Spleen (tissue), 11 donors: ENCODE results near the gene SUMF1. TPM values are rescaled to one million over a fixed set of nuclear protein-coding genes. Genes with fewer than 3 reads are reported as not detected.

ENCODE experiments used
- DNase-seq: peaks from one replicate; pipeline ENCODE4 v3.0.0-alpha.2; 2020
- H3K27ac ChIP-seq, 8 donors: fragments of 200-600 bp; sonication (generic) in 7 of 8; 1 replicate in 4 of 8; 2 replicates in 4 of 8; pipeline versions ENCODE4 v1.5.0 to v1.8.0; 2016 to 2021; ENCODE audit warnings: inconsistent platforms in 4 of 8, mild to moderate bottlenecking in 4 of 8, moderate library complexity in 1 of 8
- H3K27me3 ChIP-seq, 7 donors: fragments of 200-600 bp; sonication (generic) in 6 of 7; replicated peaks in 1 of 7; 1 replicate in 4 of 7; 2 replicates in 3 of 7; pipeline versions ENCODE4 v1.5.0 to v1.8.0; 2016 to 2021; ENCODE audit warnings: inconsistent platforms in 3 of 7, mild to moderate bottlenecking in 1 of 7
- H3K36me3 ChIP-seq, 6 donors: fragments of 200-600 bp; sonication (generic) in 5 of 6; 1 replicate in 4 of 6; 2 replicates in 2 of 6; pipeline versions ENCODE4 v1.5.0 to v1.8.0; 2016 to 2021; ENCODE audit warnings: inconsistent platforms in 2 of 6
- H3K4me1 ChIP-seq, 6 donors: fragments of 200-600 bp; sonication (generic) in 5 of 6; 1 replicate in 3 of 6; 2 replicates in 3 of 6; pipeline versions ENCODE4 v1.5.0 to v1.8.0; 2016 to 2021; ENCODE audit warnings: inconsistent platforms in 3 of 6
- H3K4me3 ChIP-seq, 8 donors: fragments of 200-600 bp; sonication (generic) in 7 of 8; 1 replicate in 4 of 8; 2 replicates in 4 of 8; pipeline versions ENCODE4 v1.5.0 to v1.8.0; 2016 to 2021; ENCODE audit warnings: inconsistent platforms in 4 of 8, mild to moderate bottlenecking in 4 of 8, moderate library complexity in 2 of 8
- H3K9me3 ChIP-seq, 8 donors: fragments of 200-600 bp; sonication (generic) in 7 of 8; 1 replicate in 4 of 8; 2 replicates in 4 of 8; pipeline versions ENCODE4 v1.5.0 to v1.8.0; 2016 to 2021; ENCODE audit warnings: inconsistent platforms in 4 of 8
- POLR2A ChIP-seq, 3 donors: fragments of 450-650 bp; IDR thresholded peaks; one replicate each; pipeline ENCODE4 v1.5.1; 2017; ENCODE audit warnings: antibody characterized with exemption in 3 of 3, mild to moderate bottlenecking in 1 of 3
- POLR2AphosphoS5 ChIP-seq, 3 donors: sonication (generic); formaldehyde crosslinking; IDR thresholded peaks; one replicate each; pipeline ENCODE4 v1.5.1; 2017; ENCODE audit warnings: antibody characterized with exemption in 3 of 3
- WGBS, 5 donors: extraction: QIAGEN DNeasy Blood & Tissue Kit in 3 of 5; methylation state at CpG; one replicate each; pipeline versions ENCODE4 v1.1.5 to v1.1.7; 2013 to 2018; 5-methylcytosine and 5-hydroxymethylcytosine counted together
- intact Hi-C: fragments of 100-400 bp; cut with DNase I; formaldehyde crosslinking; loops from one replicate; pipeline ENCODE4 v1.15.0; 2023; ENCODE audit warnings: low total_unique reads
- polyA plus RNA-seq, 3 donors: library from polyadenylated mRNA; stranded (reverse); fragments of 200-250 nt; gene quantifications; one replicate each; pipeline ENCODE4 v1.2.1, GENCODE V29; 2013
- total RNA-seq, 7 donors: library from RNA; depleted of rRNA in 3 of 7; stranded (reverse); fragments of >200 nt in 3 of 7; fragmentation: NEBNext Ultra II Directional in 4 of 7; extraction: Animal tissue kit (Norgen Biotek cat#: 25700) in 4 of 7; gene quantifications; one replicate each; pipeline versions ENCODE4 v1.1.0 to v1.2.1, GENCODE V29; 2016 to 2021
- TF ChIP-seq, protein P1 (sequence below), 11 experiments: fragments of 200-600 bp in 7 of 11; fragments of 450-650 bp in 4 of 11; sonication (generic) in 4 of 11; IDR thresholded peaks in 8 of 11; conservative IDR thresholded peaks in 3 of 11; 1 replicate in 7 of 11; 2 replicates in 4 of 11; pipeline versions ENCODE4 v1.4.0 to v1.8.0; 2016 to 2021; ENCODE audit warnings: antibody characterized with exemption in 11 of 11, inconsistent platforms in 4 of 11, mild to moderate bottlenecking in 1 of 11
- donor health status: healthy with polysubstance abuse.
- donor health status: DM: no; HTN: no; CAD: no; lungs with moderate emphysema.
- donor health status: DM: no; HTN: no; CAD: no.
- donor health status: Bipolar disorder and iron deficiency.
- donor health status: healthy.
- donor health status: DM: no; HTN: no; CAD: no.
- donor health status: DM: yes; HTN: yes; CAD: no.

SUMF1 gene
- total and polyA plus RNA-seq, 10 donors: 6.3 to 53.0 (median 33.9) TPM

DNA sequence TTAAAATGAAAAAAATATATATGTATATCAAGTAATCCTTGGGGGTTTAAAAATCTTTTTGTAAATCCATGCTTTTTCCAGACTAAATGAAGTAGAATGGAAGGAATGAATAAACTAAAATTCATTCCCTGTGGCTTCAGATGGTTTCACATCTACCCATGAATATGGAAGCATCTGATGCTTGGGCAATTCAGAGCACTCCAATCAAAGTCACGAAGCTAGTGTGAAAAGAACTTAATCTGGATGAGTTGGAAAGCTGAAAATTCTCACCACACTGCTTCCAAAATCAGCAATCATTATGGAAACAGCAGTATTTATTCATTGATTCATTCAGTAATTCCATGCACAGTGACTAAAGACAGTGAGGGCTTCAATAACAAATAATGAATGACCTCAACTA lies 55.2 kb downstream of the SUMF1 start:
- H3K27me3 ChIP-seq: no peaks in the 10 kb centered on the region
- TF ChIP-seq, protein P1, sequence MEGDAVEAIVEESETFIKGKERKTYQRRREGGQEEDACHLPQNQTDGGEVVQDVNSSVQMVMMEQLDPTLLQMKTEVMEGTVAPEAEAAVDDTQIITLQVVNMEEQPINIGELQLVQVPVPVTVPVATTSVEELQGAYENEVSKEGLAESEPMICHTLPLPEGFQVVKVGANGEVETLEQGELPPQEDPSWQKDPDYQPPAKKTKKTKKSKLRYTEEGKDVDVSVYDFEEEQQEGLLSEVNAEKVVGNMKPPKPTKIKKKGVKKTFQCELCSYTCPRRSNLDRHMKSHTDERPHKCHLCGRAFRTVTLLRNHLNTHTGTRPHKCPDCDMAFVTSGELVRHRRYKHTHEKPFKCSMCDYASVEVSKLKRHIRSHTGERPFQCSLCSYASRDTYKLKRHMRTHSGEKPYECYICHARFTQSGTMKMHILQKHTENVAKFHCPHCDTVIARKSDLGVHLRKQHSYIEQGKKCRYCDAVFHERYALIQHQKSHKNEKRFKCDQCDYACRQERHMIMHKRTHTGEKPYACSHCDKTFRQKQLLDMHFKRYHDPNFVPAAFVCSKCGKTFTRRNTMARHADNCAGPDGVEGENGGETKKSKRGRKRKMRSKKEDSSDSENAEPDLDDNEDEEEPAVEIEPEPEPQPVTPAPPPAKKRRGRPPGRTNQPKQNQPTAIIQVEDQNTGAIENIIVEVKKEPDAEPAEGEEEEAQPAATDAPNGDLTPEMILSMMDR (IDR thresholded peaks at IDR 0.05 in 8 of 11, conservative IDR thresholded peaks at IDR 0.05 in 3 of 11): no peak
- TF ChIP-seq POLR2AphosphoS5 (IDR thresholded peaks at IDR 0.05) (no peak), POLR2A (IDR thresholded peaks at IDR 0.05) (no peak)
- 91 to 98% (median 94%) methylated on average over 1 of the region's 1 CpG for WGBS, 5 donors
- intact Hi-C loops: no loop called here
- H3K9me3 ChIP-seq: no peaks in the 10 kb centered on the region
- peaks cover 0 to 97% (median 31%) of the 10 kb centered on the region in 6 donors for H3K36me3 ChIP-seq
- H3K27ac ChIP-seq: no peak overlapping the region
- H3K4me3 ChIP-seq: no peak overlapping the region
- H3K4me1 ChIP-seq: peaks cover 0 to 14% (median 0%) of the 10 kb centered on the region in 6 donors
- no peak for DNase-seq

DNA sequence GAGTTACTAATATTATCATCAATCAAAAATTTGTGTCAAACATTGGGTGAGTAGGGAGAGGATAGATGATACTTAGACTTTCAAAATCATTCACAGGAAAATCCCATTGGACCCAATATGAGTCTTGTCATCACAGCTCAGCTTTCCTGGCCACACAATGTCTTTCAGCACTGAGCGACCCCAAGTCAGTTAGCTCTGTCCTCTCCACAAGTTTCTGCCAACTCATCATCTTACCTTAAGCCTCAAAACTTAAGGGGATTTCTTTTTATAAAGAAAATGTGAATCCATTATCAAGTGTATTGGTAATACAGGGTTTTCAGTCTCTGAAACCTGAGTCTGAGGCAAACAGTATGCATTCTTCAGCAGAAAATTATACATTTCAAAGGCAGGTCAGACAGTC lies 55.8 kb downstream of the SUMF1 start:
- Histone ChIP-seq H3K9me3 (no peaks in the 10 kb centered on the region), H3K27me3 (no peaks in the 10 kb centered on the region), H3K36me3 (peaks cover 0 to 97% (median 26%) of the 10 kb centered on the region in 6 donors), H3K4me3 (no peak overlapping the region), H3K27ac (no peak overlapping the region), H3K4me1 (peaks cover 0 to 14% (median 0%) of the 10 kb centered on the region in 6 donors)
- no peak for DNase-seq
- intact Hi-C loops: no loop called here
- TF ChIP-seq, protein P1 (IDR thresholded peaks at IDR 0.05 in 8 of 11, conservative IDR thresholded peaks at IDR 0.05 in 3 of 11): no peak
- TF ChIP-seq POLR2AphosphoS5 (IDR thresholded peaks at IDR 0.05) (no peak), POLR2A (IDR thresholded peaks at IDR 0.05) (no peak)
- WGBS, 5 donors: 73 to 92% (median 88%) methylated on average over 1 of the region's 1 CpG

DNA sequence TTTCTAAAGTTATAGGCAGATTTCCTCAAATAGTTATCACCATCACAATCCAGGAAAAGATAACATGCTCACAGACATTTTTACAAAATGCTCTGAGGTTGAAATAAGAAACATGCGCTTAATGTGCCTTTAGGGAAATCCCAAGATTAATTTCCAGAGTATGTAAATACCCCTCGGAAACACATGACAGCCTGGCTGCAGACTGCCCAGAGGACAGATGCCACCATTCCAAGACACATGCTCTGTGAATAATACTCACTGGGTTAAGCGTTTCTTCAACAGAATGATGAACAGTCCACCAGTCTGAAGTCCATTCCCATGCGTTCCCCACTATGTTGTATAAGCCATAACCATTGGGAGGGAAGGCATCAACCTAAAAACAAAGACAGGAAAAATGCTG lies 56.5 kb downstream of the SUMF1 start:
- Histone ChIP-seq H3K36me3 (peaks cover 0 to 97% (median 22%) of the 10 kb centered on the region in 6 donors), H3K4me1 (peaks cover 0 to 14% (median 0%) of the 10 kb centered on the region in 6 donors), H3K27ac (no peak overlapping the region), H3K27me3 (no peaks in the 10 kb centered on the region), H3K9me3 (no peaks in the 10 kb centered on the region), H3K4me3 (no peak overlapping the region)
- intact Hi-C loops: no loop called here
- no peak for DNase-seq
- 81 to 95% (median 93%) methylated on average over 4 of the region's 4 CpGs for WGBS, 5 donors
- TF ChIP-seq POLR2A (IDR thresholded peaks at IDR 0.05): no peak
- no peak for TF ChIP-seq POLR2AphosphoS5 (IDR thresholded peaks at IDR 0.05)
- TF ChIP-seq, protein P1 (IDR thresholded peaks at IDR 0.05 in 8 of 11, conservative IDR thresholded peaks at IDR 0.05 in 3 of 11): no peak

DNA sequence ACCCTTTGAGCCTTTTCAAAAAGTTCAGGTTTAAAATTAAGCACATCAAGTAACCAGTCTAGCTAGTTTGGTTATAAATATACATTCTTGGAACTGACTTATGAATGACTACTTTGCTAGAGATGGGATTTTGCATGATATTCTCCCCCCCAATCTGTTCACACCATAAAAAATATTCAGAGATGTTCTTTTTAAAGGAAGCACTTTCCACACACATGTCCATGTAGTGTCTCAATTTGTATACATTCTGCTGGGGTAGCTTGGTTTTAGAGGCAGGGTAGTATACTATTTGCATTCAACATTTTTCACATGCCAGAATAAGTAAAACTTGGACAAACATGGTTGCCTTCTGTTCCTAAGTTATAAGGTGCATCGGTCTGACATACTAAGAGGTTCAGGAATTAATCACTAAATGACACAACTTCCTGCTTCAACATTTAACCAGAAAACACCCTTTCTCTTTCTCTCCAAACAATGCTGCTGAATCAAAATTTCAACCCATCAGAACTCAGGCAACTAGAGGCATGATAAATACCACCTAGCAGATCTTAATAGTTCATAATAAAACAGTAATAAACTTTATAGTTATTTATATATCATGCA lies 57.0 kb downstream of the SUMF1 start:
- peaks cover 0 to 97% (median 22%) of the 10 kb centered on the region in 6 donors for H3K36me3 ChIP-seq
- no peaks in the 10 kb centered on the region for H3K27me3 ChIP-seq
- H3K4me1 ChIP-seq: peaks cover 0 to 14% (median 0%) of the 10 kb centered on the region in 6 donors
- H3K9me3 ChIP-seq: no peaks in the 10 kb centered on the region
- 6 to 15% (median 12%) methylated on average over 1 of the region's 1 CpG for WGBS, 5 donors
- DNase-seq: no peak
- no peak overlapping the region for H3K27ac ChIP-seq
- TF ChIP-seq POLR2A (IDR thresholded peaks at IDR 0.05): no peak
- TF ChIP-seq, protein P1 (IDR thresholded peaks at IDR 0.05 in 8 of 11, conservative IDR thresholded peaks at IDR 0.05 in 3 of 11): no peak
- TF ChIP-seq POLR2AphosphoS5 (IDR thresholded peaks at IDR 0.05): no peak
- no peak overlapping the region for H3K4me3 ChIP-seq
- intact Hi-C loops: no loop called here
